PC-9 (cell line): ENCODE results near the gene RASSF3. TPM values are rescaled to one million over a fixed set of nuclear protein-coding genes. Genes with fewer than 3 reads are reported as not detected.
A peak's percentile ranks its signal among the peaks of the same experiment; 100 is the strongest.

Source experiments
- BruUV-seq: library from RNA; stranded (reverse); fragments of 400-500 nt; replicated peaks from 2 replicates; lab custom pipeline; 2021; lab: Mats Ljungman, UMichigan
- CTCF ChIA-PET: fragments of 300-600 bp; sonication (Branson Sonifier 250); formaldehyde crosslinking; loops from one replicate; lab custom pipeline; 2022; ENCODE audit warnings: antibody characterized with exemption; lab: Charles Lee
- POLR2A ChIA-PET: fragments of 300-600 bp; sonication (Branson Sonifier 250); formaldehyde crosslinking; loops from one replicate; lab custom pipeline; 2022; ENCODE audit warnings: antibody characterized with exemption; ENCODE audit not compliant: unreplicated experiment; lab: Charles Lee
- DNase-seq, 2 experiments: peaks; one replicate each; pipeline versions ENCODE4 v3.0.0 to v3.0.0-alpha.2; 2015 to 2022; ENCODE audit warnings: mixed read lengths in 1 of 2
- H2AFZ ChIP-seq: fragments of 200-600 bp; sonication (generic); 2 replicates; pipeline ENCODE4 v1.8.1; 2017; ENCODE audit warnings: antibody characterized with exemption
- H3F3A ChIP-seq: fragments of 200-600 bp; sonication (generic); 2 replicates; pipeline ENCODE4 v1.8.1; 2017; ENCODE audit warnings: antibody characterized with exemption, mild to moderate bottlenecking, low read depth; ENCODE audit not compliant: insufficient read depth
- H3K27ac ChIP-seq: fragments of 200-600 bp; sonication (generic); 2 replicates; pipeline ENCODE4 v1.6.1; 2016; ENCODE audit warnings: mixed run types
- H3K27me3 ChIP-seq: fragments of 200-600 bp; sonication (generic); 2 replicates; pipeline ENCODE4 v1.6.1; 2016; ENCODE audit warnings: low read depth, mixed run types; ENCODE audit not compliant: insufficient read depth
- H3K36me3 ChIP-seq: fragments of 200-600 bp; sonication (generic); 2 replicates; pipeline ENCODE4 v1.6.1; 2016; ENCODE audit warnings: low read depth, mixed run types
- H3K4me1 ChIP-seq: fragments of 200-600 bp; sonication (generic); replicated peaks from 2 replicates; pipeline ENCODE4 v1.6.1; 2016; ENCODE audit warnings: mixed run types; ENCODE audit not compliant: insufficient read depth
- H3K4me2 ChIP-seq: fragments of 200-600 bp; sonication (generic); 2 replicates; pipeline ENCODE4 v1.6.1; 2017; ENCODE audit warnings: mixed run types
- H3K4me3 ChIP-seq: fragments of 200-600 bp; sonication (generic); 2 replicates; pipeline ENCODE4 v1.6.1; 2016; ENCODE audit warnings: mixed run types
- H3K79me2 ChIP-seq: fragments of 200-600 bp; sonication (generic); 2 replicates; pipeline ENCODE4 v1.6.1; 2017; ENCODE audit warnings: low read depth, mixed run types
- H3K9me2 ChIP-seq: fragments of 200-600 bp; sonication (generic); 2 replicates; pipeline ENCODE4 v1.8.1; 2017; ENCODE audit warnings: mild to moderate bottlenecking; ENCODE audit not compliant: insufficient read depth
- H3K9me3 ChIP-seq: fragments of 200-600 bp; sonication (generic); 2 replicates; pipeline ENCODE4 v1.8.1; 2016; ENCODE audit warnings: low read depth; ENCODE audit not compliant: insufficient read depth
- H4K20me1 ChIP-seq: fragments of 200-600 bp; sonication (generic); 2 replicates; pipeline ENCODE4 v1.8.1; 2017; ENCODE audit not compliant: insufficient read depth
- EZH2 ChIP-seq: fragments of 200-600 bp; sonication (generic); IDR thresholded peaks from 2 replicates; pipeline ENCODE4 v1.8.0; 2017; ENCODE audit warnings: antibody characterized with exemption, low read depth
- intact Hi-C: fragments of 100-400 bp; cut with micrococcal nuclease; formaldehyde crosslinking; loops from one replicate; pipeline ENCODE4 v1.10.0; 2022; ENCODE audit not compliant: unreplicated experiment
- total RNA-seq: library from RNA; stranded (reverse); gene quantifications from 2 replicates; pipeline ENCODE4 v1.2.3, GENCODE V29; 2021
- TF ChIP-seq, protein P1 (sequence below): fragments of 200-600 bp; sonication (generic); conservative IDR thresholded peaks from 2 replicates; pipeline ENCODE4 v1.6.1; 2017; ENCODE audit warnings: mixed run types, antibody characterized with exemption, mild to moderate bottlenecking, moderate library complexity

The RASSF3 gene
- total RNA-seq, 1 experiment from 2014 or later = 38.9 TPM

DNA sequence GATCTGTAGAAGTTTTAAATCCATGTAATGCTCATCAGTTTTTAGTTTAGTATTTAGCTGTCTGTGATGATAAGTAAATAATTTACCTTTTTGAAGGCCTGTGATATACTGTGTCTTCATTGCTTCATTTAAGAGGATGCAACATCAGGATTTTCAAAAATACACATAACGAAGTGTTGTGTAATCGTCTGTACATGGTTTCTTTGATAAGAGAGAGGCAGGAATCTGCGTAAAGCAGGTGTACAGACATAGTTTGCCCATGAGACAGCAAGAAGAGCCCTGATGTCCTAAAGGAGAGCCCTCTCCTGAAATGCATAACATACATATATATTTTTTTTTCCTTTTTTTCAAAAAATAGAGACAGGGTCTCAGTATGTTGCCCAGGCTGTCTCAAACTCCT, 44.8 kb downstream of the RASSF3 start:
- H3K9me3 ChIP-seq = no peaks in the 10 kb centered on the region
- POLR2A ChIA-PET = no interaction called here
- no peak for DNase-seq

GRCh38 chr12:64656429-64656828, 46.1 kb downstream of the RASSF3 start:
- H3K9me2 ChIP-seq = no peaks in the 10 kb centered on the region
- intact Hi-C loops = no loop called here
- TF ChIP-seq, protein P1, sequence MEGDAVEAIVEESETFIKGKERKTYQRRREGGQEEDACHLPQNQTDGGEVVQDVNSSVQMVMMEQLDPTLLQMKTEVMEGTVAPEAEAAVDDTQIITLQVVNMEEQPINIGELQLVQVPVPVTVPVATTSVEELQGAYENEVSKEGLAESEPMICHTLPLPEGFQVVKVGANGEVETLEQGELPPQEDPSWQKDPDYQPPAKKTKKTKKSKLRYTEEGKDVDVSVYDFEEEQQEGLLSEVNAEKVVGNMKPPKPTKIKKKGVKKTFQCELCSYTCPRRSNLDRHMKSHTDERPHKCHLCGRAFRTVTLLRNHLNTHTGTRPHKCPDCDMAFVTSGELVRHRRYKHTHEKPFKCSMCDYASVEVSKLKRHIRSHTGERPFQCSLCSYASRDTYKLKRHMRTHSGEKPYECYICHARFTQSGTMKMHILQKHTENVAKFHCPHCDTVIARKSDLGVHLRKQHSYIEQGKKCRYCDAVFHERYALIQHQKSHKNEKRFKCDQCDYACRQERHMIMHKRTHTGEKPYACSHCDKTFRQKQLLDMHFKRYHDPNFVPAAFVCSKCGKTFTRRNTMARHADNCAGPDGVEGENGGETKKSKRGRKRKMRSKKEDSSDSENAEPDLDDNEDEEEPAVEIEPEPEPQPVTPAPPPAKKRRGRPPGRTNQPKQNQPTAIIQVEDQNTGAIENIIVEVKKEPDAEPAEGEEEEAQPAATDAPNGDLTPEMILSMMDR = no peak
- no peak for TF ChIP-seq EZH2
- no TSS peak for BruUV-seq
- no peak overlapping the region for H3K27ac ChIP-seq
- 0 out of 2 replicates have a peak, but pooled peaks cover 4% of the 10 kb centered on the region for H3F3A ChIP-seq
- CTCF ChIA-PET = no interaction called here
- H3K27me3 ChIP-seq = no peaks in the 10 kb centered on the region
- peaks cover 67% of the 10 kb centered on the region for H3K79me2 ChIP-seq
- H3K4me3 ChIP-seq = no peak overlapping the region
- POLR2A ChIA-PET = no interaction called here
- H3K9me3 ChIP-seq = no peaks in the 10 kb centered on the region
- H3K4me2 ChIP-seq = no peak overlapping the region
- no peak for DNase-seq
- H3K36me3 ChIP-seq = no peaks in the 10 kb centered on the region
- peaks cover 14% of the 10 kb centered on the region for H3K4me1 ChIP-seq
- no peaks in the 10 kb centered on the region for H4K20me1 ChIP-seq
- no peak overlapping the region for H2AFZ ChIP-seq

More for the DNA sequence above, 44.8 kb downstream of the RASSF3 start:
- Histone ChIP-seq H3K27me3 (no peaks in the 10 kb centered on the region), H2AFZ (no peak overlapping the region), H3K79me2 (peaks cover 65% of the 10 kb centered on the region), H3F3A (0 out of 2 replicates have a peak, but pooled peaks cover 4% of the 10 kb centered on the region), H4K20me1 (no peaks in the 10 kb centered on the region), H3K4me1 (peaks cover 25% of the 10 kb centered on the region), H3K4me2 (no peak overlapping the region), H3K36me3 (no peaks in the 10 kb centered on the region), H3K27ac (peak overlapping the region; percentile 42; the same call in 1 of the 2 replicates), H3K9me2 (no peaks in the 10 kb centered on the region), H3K4me3 (no peak overlapping the region)
- no peak for TF ChIP-seq EZH2
- TF ChIP-seq, protein P1 = no peak
- intact Hi-C loops = no loop called here
- no TSS peak for BruUV-seq
- CTCF ChIA-PET = no interaction called here

- H3K27ac ChIP-seq = no peak overlapping the region; the same call in 1 of the 2 replicates
- H3K79me2 ChIP-seq = peaks cover 62% of the 10 kb centered on the region
- ChIA-PET POLR2A (no interaction called here), CTCF (no interaction called here)
- H2AFZ ChIP-seq = no peak overlapping the region
- no peaks in the 10 kb centered on the region for H3K9me2 ChIP-seq
- no peaks in the 10 kb centered on the region for H3K36me3 ChIP-seq
- no peaks in the 10 kb centered on the region for H3K9me3 ChIP-seq
- no peak for DNase-seq
- H4K20me1 ChIP-seq = no peaks in the 10 kb centered on the region
- peaks cover 13% of the 10 kb centered on the region; the same call in 1 of the 2 replicates for H3F3A ChIP-seq
- no TSS peak for BruUV-seq
- TF ChIP-seq, protein P1 = no peak
- no peak for TF ChIP-seq EZH2
- intact Hi-C loops = no loop called here
- no peak overlapping the region for H3K4me2 ChIP-seq
- no peak overlapping the region for H3K4me3 ChIP-seq
- no peaks in the 10 kb centered on the region for H3K27me3 ChIP-seq
- H3K4me1 ChIP-seq = peaks cover 21% of the 10 kb centered on the region
These were observed 48.7 kb downstream of the RASSF3 start for GRCh38 chr12:64658892-64659481.
